ENCODE data around the gene CUEDC1. TPM values are rescaled to one million over a fixed set of nuclear protein-coding genes. Genes with fewer than 3 reads are reported as not detected.

Gene CUEDC1
- total RNA-seq, 2 donors from 2014 or later: 0.19 TPM; not detected in 1

GRCh38 chr17:57916925-57917858 lies 38.0 kb downstream of the CUEDC1 start:
- DNase-seq (ENCODE audit: low spot score) (no peak), ATAC-seq (peak; percentile 48 to 53)
- Mint-ChIP-seq H3K27me3 (peaks cover under 1 to 5% of the 10 kb centered on the region in 2 donors), H3K9me3 (no peaks in the 10 kb centered on the region), H3K36me3 (no peaks in the 10 kb centered on the region), H3K4me3 (no peak overlapping the region), H3K27ac (no peak overlapping the region), H3K4me1 (ENCODE audit: low read depth in 2 of 2) (no peaks in the 10 kb centered on the region)

GRCh38 chr17:57915985-57916757 lies 39.0 kb downstream of the CUEDC1 start:
- Mint-ChIP-seq H3K36me3 (no peaks in the 10 kb centered on the region), H3K27ac (no peak overlapping the region), H3K27me3 (peaks cover 0 to 5% of the 10 kb centered on the region in 2 donors), H3K4me1 (ENCODE audit: low read depth in 2 of 2) (no peaks in the 10 kb centered on the region), H3K4me3 (no peak overlapping the region), H3K9me3 (no peaks in the 10 kb centered on the region)
- DNase-seq (ENCODE audit: low spot score) (no peak), ATAC-seq (no peak)

- Mint-ChIP-seq H3K36me3 (no peaks in the 10 kb centered on the region), H3K4me3 (no peak overlapping the region), H3K27ac (no peak overlapping the region), H3K4me1 (ENCODE audit: low read depth in 2 of 2) (no peaks in the 10 kb centered on the region), H3K9me3 (no peaks in the 10 kb centered on the region), H3K27me3 (peaks cover 3 to 5% of the 10 kb centered on the region in 2 donors)
- no peak for ATAC-seq
- DNase-seq (ENCODE audit: low spot score): no peak
Observed at GRCh38 chr17:57915544-57915943, 39.7 kb downstream of the CUEDC1 start.

- H3K4me3 Mint-ChIP-seq: no peak overlapping the region
- DNase-seq (ENCODE audit: low spot score) (no peak), ATAC-seq (no peak)
- H3K9me3 Mint-ChIP-seq: no peaks in the 10 kb centered on the region
- H3K36me3 Mint-ChIP-seq: no peaks in the 10 kb centered on the region
- H3K4me1 Mint-ChIP-seq (ENCODE audit: low read depth in 2 of 2): no peaks in the 10 kb centered on the region
- peaks cover 3 to 5% of the 10 kb centered on the region in 2 donors for H3K27me3 Mint-ChIP-seq
- H3K27ac Mint-ChIP-seq: no peak overlapping the region
Observed at GRCh38 chr17:57914273-57915142, 40.7 kb downstream of the CUEDC1 start.

GRCh38 chr17:57913575-57914272 lies 41.5 kb downstream of the CUEDC1 start:
- no peak for ATAC-seq
- Mint-ChIP-seq H3K27ac (no peak overlapping the region), H3K36me3 (no peaks in the 10 kb centered on the region), H3K9me3 (no peaks in the 10 kb centered on the region), H3K4me3 (no peak overlapping the region), H3K4me1 (ENCODE audit: low read depth in 2 of 2) (no peaks in the 10 kb centered on the region), H3K27me3 (peaks cover 5 to 6% of the 10 kb centered on the region in 2 donors)
- no peak for DNase-seq (ENCODE audit: low spot score)

- no peaks in the 10 kb centered on the region for H3K36me3 Mint-ChIP-seq
- H3K9me3 Mint-ChIP-seq: no peaks in the 10 kb centered on the region
- DNase-seq (ENCODE audit: low spot score): no peak
- no peak overlapping the region for H3K27ac Mint-ChIP-seq
- no peaks in the 10 kb centered on the region for H3K4me1 Mint-ChIP-seq (ENCODE audit: low read depth in 2 of 2)
- H3K4me3 Mint-ChIP-seq: no peak overlapping the region
- ATAC-seq: no peak
- peaks cover 5 to 6% of the 10 kb centered on the region in 2 donors for H3K27me3 Mint-ChIP-seq
Observed at GRCh38 chr17:57911834-57912673, 43.2 kb downstream of the CUEDC1 start.

- ATAC-seq (no peak), DNase-seq (ENCODE audit: low spot score) (no peak)
- H3K4me1 Mint-ChIP-seq (ENCODE audit: low read depth in 2 of 2): no peaks in the 10 kb centered on the region
- H3K27me3 Mint-ChIP-seq: peaks cover 5 to 9% of the 10 kb centered on the region in 2 donors
- H3K27ac Mint-ChIP-seq: no peak overlapping the region
- H3K9me3 Mint-ChIP-seq: no peaks in the 10 kb centered on the region
- H3K36me3 Mint-ChIP-seq: no peaks in the 10 kb centered on the region
- H3K4me3 Mint-ChIP-seq: no peak overlapping the region
Observed at GRCh38 chr17:57910462-57911420, 44.5 kb downstream of the CUEDC1 start.

- H3K4me3 Mint-ChIP-seq: no peak overlapping the region
- ATAC-seq (no peak), DNase-seq (ENCODE audit: low spot score) (no peak)
- no peaks in the 10 kb centered on the region for H3K36me3 Mint-ChIP-seq
- no peak overlapping the region for H3K27ac Mint-ChIP-seq
- no peaks in the 10 kb centered on the region for H3K4me1 Mint-ChIP-seq (ENCODE audit: low read depth in 2 of 2)
- H3K9me3 Mint-ChIP-seq: no peaks in the 10 kb centered on the region
- H3K27me3 Mint-ChIP-seq: peaks cover 5 to 9% of the 10 kb centered on the region in 2 donors
Observed at GRCh38 chr17:57909551-57909950, 45.7 kb downstream of the CUEDC1 start.

GRCh38 chr17:57908278-57908677 lies 46.9 kb downstream of the CUEDC1 start:
- ATAC-seq (no peak), DNase-seq (ENCODE audit: low spot score) (no peak)
- no peaks in the 10 kb centered on the region for H3K36me3 Mint-ChIP-seq
- H3K4me3 Mint-ChIP-seq: no peak overlapping the region
- no peak overlapping the region for H3K27ac Mint-ChIP-seq
- H3K4me1 Mint-ChIP-seq (ENCODE audit: low read depth in 2 of 2): peaks cover 4 to 5% of the 10 kb centered on the region in 2 donors
- H3K27me3 Mint-ChIP-seq: peaks cover 0 to 9% of the 10 kb centered on the region in 2 donors
- no peaks in the 10 kb centered on the region for H3K9me3 Mint-ChIP-seq

GRCh38 chr17:57906910-57907309 lies 48.3 kb downstream of the CUEDC1 start:
- DNase-seq (ENCODE audit: low spot score) (no peak), ATAC-seq (no peak)
- Mint-ChIP-seq H3K27me3 (peaks cover 0 to 9% of the 10 kb centered on the region in 2 donors), H3K27ac (no peak overlapping the region), H3K36me3 (no peaks in the 10 kb centered on the region), H3K9me3 (no peaks in the 10 kb centered on the region), H3K4me1 (ENCODE audit: low read depth in 2 of 2) (peaks cover 5% of the 10 kb centered on the region in 2 donors), H3K4me3 (no peak overlapping the region)

GRCh38 chr17:57905875-57906455 lies 49.2 kb downstream of the CUEDC1 start:
- ATAC-seq (no peak), DNase-seq (ENCODE audit: low spot score) (no peak)
- peaks cover 5% of the 10 kb centered on the region in 2 donors for H3K4me1 Mint-ChIP-seq (ENCODE audit: low read depth in 2 of 2)
- H3K36me3 Mint-ChIP-seq: no peaks in the 10 kb centered on the region
- no peak overlapping the region for H3K4me3 Mint-ChIP-seq
- no peaks in the 10 kb centered on the region for H3K9me3 Mint-ChIP-seq
- H3K27me3 Mint-ChIP-seq: peaks cover 0 to 8% of the 10 kb centered on the region in 2 donors
- no peak overlapping the region for H3K27ac Mint-ChIP-seq
